K562 (cell line): ENCODE results near the gene PCBD1. TPM values are rescaled to one million over a fixed set of nuclear protein-coding genes. Genes with fewer than 3 reads are reported as not detected.

Experiments
- CTBP1 ChIP-seq: fragments of 450-650 bp; IDR thresholded peaks from 2 replicates; pipeline ENCODE4 v1.6.1; 2016; ENCODE audit warnings: borderline replicate concordance
- ESRRB ChIP-seq: fragments of 250-450 bp; sonication (Bioruptor Pico); IDR thresholded peaks from 2 replicates; pipeline ENCODE4 v1.5.0; 2020; ENCODE audit warnings: mild to moderate bottlenecking, moderate library complexity, borderline replicate concordance
- FOXA1 ChIP-seq: fragments of 450-650 bp; IDR thresholded peaks from 2 replicates; pipeline ENCODE4 v1.6.1; 2016; ENCODE audit warnings: mild to moderate bottlenecking, borderline replicate concordance
- GABPA ChIP-seq: fragments of 200-800 bp; sonication (Bioruptor generic); conservative IDR thresholded peaks from 2 replicates; pipeline ENCODE4 v1.6.1; 2016; ENCODE audit warnings: low read depth, missing genetic modification characterization, missing compliant biosample characterization
- KLF1 ChIP-seq: fragments of 450-650 bp; IDR thresholded peaks from 2 replicates; pipeline ENCODE4 v1.6.1; 2016; ENCODE audit warnings: missing genetic modification characterization, missing compliant biosample characterization
- SIN3B ChIP-seq: fragments of 450-650 bp; IDR thresholded peaks from 2 replicates; pipeline ENCODE4 v1.6.1; 2017; ENCODE audit warnings: low read depth, mild to moderate bottlenecking, moderate library complexity
- TAF9B ChIP-seq: fragments of 450-650 bp; IDR thresholded peaks from 2 replicates; pipeline ENCODE4 v1.6.1; 2018; ENCODE audit warnings: mild to moderate bottlenecking; ENCODE audit not compliant: partially characterized antibody
- TGIF2 ChIP-seq: sonication (generic); formaldehyde crosslinking; IDR thresholded peaks from 2 replicates; pipeline ENCODE4 v1.8.1; 2022; ENCODE audit warnings: mild to moderate bottlenecking, missing genetic modification reagents, moderate library complexity
- polyA plus RNA-seq, 8 experiments: library from polyadenylated mRNA; depleted of rRNA in 4 of 8; stranded (reverse) in 5 of 8; unstranded in 3 of 8; fragments of >200 nt; fragmentation: Nextera tagmentation in 2 of 8; fragmentation: Illumina TruSeq in 1 of 8; extraction: Ambion mirVana in 2 of 8; extraction: Trizol in 1 of 8; gene quantifications; 2 replicates each; pipeline versions ENCODE4 v1.2.1 to v1.2.3, GENCODE V29; 2011 to 2014; ENCODE audit warnings: inconsistent platforms in 1 of 8, missing spikeins in 1 of 8
- total RNA-seq, 7 experiments: library from RNA; depleted of rRNA in 6 of 7; stranded (reverse); fragments of >200 nt in 6 of 7; fragmentation: Illumina TruSeq in 2 of 7; extraction: Trizol in 2 of 7; gene quantifications; 2 replicates each; pipeline versions ENCODE4 v1.2.1 to v1.2.3, GENCODE V29; 2011 to 2021; ENCODE audit warnings: low replicate concordance in 1 of 7
- TF ChIP-seq, protein P1 (sequence below): fragments of 250-450 bp; sonication (Bioruptor Pico); IDR thresholded peaks from 2 replicates; pipeline ENCODE4 v1.5.0; 2020; ENCODE audit warnings: mild to moderate bottlenecking, borderline replicate concordance
- TF ChIP-seq, protein P2 (sequence below): sonication (generic); formaldehyde crosslinking; IDR thresholded peaks from 2 replicates; pipeline ENCODE4 v1.4.0; 2020; ENCODE audit warnings: mild to moderate bottlenecking, missing genetic modification reagents
- TF ChIP-seq, protein P3 (sequence below): fragments of 450-650 bp; IDR thresholded peaks from 2 replicates; pipeline ENCODE4 v1.6.1; 2016; ENCODE audit warnings: low read depth
- TF ChIP-seq, protein P4 (sequence below): IDR thresholded peaks from 2 replicates; pipeline ENCODE4 v1.6.1; 2011; ENCODE audit not compliant: insufficient read length; ENCODE audit errors: extremely low read depth

Gene PCBD1
- total and polyA plus RNA-seq, 9 of the 15 experiments (the other 6 are each of a cell fraction or from before 2014, with no cell fraction given), result 14.6 to 109 (median 57.0) TPM

DNA sequence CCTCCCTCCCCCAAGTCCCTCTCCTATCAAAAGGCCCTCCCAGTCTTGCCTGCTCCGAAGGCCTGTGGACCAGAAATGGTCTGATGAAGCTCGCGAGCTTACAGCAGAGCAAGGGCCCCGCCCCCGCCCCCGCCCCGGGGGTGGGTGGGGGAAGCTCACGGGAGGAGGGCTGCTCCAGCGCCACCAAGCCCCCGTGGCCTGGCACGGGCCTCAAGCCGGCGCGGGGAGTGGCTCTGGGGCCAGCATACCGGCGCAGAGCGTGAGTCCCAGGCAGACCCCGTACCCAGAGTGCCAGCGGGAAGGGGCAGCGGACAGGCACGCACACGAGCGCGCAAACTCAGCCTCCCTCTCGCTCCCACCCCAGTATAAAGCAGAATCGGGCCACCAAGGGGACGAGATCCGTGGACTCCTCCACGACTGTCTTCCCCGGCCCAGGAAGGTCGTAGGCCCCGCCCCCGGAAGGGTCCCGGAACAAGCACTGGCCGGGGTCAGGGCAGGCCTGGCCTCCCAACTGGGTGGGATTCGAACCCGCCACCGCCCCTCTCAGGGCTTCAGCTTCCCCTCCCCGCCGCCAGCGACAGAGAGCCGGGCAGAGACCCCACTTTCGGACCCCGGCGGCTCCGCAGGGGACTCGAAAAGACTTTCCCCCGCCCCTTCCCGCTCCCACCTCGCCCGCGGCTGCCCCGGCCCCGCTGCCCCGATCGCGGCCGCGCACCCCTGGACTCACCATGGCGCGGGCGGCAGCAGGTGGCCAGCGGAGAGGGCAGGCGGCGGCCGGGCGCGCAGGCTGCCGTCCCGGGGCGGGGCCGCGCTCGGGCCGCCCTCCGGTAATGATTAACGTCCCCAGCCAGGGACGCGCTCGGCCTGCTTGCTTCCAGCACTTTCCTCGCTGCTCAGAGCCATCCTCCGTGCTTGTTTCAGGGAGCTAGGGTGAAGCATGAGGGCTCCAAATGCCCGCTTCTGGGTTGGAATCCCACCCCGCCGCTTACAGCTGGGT lies at the start of gene PCBD1 (continued):
- TF ChIP-seq, protein P1, sequence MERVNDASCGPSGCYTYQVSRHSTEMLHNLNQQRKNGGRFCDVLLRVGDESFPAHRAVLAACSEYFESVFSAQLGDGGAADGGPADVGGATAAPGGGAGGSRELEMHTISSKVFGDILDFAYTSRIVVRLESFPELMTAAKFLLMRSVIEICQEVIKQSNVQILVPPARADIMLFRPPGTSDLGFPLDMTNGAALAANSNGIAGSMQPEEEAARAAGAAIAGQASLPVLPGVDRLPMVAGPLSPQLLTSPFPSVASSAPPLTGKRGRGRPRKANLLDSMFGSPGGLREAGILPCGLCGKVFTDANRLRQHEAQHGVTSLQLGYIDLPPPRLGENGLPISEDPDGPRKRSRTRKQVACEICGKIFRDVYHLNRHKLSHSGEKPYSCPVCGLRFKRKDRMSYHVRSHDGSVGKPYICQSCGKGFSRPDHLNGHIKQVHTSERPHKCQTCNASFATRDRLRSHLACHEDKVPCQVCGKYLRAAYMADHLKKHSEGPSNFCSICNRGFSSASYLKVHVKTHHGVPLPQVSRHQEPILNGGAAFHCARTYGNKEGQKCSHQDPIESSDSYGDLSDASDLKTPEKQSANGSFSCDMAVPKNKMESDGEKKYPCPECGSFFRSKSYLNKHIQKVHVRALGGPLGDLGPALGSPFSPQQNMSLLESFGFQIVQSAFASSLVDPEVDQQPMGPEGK, result no peak
- TF ChIP-seq TGIF2 (CRISPR knock-in tag) (no peak; the same call in 1 of the 2 replicates), FOXA1 (no peak), TAF9B (no peak), GABPA (peak; percentile 59; the same call in 1 of the 2 replicates), ESRRB (CRISPR knock-in tag) (no peak), CTBP1 (peak; percentile 72; the same call in 1 of the 2 replicates), KLF1 (tag) (0 out of 2 replicates have a peak, but pooled peaks have one; percentile 16), SIN3B (0 out of 2 replicates have a peak, but pooled peaks have one; percentile 11)
- TF ChIP-seq, protein P2, sequence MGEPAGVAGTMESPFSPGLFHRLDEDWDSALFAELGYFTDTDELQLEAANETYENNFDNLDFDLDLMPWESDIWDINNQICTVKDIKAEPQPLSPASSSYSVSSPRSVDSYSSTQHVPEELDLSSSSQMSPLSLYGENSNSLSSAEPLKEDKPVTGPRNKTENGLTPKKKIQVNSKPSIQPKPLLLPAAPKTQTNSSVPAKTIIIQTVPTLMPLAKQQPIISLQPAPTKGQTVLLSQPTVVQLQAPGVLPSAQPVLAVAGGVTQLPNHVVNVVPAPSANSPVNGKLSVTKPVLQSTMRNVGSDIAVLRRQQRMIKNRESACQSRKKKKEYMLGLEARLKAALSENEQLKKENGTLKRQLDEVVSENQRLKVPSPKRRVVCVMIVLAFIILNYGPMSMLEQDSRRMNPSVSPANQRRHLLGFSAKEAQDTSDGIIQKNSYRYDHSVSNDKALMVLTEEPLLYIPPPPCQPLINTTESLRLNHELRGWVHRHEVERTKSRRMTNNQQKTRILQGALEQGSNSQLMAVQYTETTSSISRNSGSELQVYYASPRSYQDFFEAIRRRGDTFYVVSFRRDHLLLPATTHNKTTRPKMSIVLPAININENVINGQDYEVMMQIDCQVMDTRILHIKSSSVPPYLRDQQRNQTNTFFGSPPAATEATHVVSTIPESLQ, result no peak; the same call in 1 of the 2 replicates
- TF ChIP-seq, protein P3, sequence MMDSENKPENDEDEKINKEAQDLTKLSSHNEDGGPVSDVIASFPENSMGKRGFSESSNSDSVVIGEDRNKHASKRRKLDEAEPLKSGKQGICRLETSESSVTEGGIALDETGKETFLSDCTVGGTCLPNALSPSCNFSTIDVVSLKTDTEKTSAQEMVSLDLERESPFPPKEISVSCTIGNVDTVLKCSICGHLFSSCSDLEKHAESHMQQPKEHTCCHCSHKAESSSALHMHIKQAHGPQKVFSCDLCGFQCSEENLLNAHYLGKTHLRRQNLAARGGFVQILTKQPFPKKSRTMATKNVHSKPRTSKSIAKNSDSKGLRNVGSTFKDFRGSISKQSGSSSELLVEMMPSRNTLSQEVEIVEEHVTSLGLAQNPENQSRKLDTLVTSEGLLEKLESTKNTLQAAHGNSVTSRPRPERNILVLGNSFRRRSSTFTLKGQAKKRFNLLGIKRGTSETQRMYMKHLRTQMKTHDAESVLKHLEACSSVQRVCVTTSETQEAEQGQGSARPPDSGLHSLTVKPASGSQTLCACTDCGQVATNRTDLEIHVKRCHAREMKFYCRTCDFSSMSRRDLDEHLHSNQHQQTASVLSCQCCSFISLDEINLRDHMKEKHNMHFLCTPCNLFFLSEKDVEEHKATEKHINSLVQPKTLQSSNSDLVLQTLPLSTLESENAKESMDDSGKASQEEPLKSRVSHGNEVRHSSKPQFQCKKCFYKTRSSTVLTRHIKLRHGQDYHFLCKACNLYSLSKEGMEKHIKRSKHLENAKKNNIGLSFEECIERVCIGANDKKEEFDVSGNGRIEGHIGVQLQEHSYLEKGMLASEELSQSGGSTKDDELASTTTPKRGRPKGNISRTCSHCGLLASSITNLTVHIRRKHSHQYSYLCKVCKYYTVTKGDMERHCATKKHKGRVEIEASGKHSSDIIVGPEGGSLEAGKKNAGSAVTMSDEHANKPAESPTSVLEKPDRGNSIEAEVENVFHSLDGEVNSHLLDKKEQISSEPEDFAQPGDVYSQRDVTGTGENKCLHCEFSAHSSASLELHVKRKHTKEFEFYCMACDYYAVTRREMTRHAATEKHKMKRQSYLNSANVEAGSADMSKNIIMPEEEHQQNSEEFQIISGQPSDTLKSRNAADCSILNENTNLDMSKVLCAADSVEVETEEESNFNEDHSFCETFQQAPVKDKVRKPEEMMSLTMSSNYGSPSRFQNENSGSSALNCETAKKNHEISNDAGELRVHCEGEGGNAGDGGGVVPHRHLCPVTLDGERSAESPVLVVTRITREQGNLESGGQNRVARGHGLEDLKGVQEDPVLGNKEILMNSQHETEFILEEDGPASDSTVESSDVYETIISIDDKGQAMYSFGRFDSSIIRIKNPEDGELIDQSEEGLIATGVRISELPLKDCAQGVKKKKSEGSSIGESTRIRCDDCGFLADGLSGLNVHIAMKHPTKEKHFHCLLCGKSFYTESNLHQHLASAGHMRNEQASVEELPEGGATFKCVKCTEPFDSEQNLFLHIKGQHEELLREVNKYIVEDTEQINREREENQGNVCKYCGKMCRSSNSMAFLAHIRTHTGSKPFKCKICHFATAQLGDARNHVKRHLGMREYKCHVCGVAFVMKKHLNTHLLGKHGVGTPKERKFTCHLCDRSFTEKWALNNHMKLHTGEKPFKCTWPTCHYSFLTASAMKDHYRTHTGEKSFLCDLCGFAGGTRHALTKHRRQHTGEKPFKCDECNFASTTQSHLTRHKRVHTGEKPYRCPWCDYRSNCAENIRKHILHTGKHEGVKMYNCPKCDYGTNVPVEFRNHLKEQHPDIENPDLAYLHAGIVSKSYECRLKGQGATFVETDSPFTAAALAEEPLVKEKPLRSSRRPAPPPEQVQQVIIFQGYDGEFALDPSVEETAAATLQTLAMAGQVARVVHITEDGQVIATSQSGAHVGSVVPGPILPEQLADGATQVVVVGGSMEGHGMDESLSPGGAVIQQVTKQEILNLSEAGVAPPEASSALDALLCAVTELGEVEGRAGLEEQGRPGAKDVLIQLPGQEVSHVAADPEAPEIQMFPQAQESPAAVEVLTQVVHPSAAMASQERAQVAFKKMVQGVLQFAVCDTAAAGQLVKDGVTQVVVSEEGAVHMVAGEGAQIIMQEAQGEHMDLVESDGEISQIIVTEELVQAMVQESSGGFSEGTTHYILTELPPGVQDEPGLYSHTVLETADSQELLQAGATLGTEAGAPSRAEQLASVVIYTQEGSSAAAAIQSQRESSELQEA, result no peak
- TF ChIP-seq, protein P4, sequence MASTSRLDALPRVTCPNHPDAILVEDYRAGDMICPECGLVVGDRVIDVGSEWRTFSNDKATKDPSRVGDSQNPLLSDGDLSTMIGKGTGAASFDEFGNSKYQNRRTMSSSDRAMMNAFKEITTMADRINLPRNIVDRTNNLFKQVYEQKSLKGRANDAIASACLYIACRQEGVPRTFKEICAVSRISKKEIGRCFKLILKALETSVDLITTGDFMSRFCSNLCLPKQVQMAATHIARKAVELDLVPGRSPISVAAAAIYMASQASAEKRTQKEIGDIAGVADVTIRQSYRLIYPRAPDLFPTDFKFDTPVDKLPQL, result no peak
